RWPE2 (cell line): ENCODE results near the gene FAM3C.

Experiments
- ATAC-seq: fragments of 200-7000 bp; cut with Tn5 transposase; 3 replicates; pipeline ENCODE4 v1.9.1; 2021; ENCODE audit warnings: low read depth
- DNase-seq: peaks from one replicate; pipeline ENCODE4 v3.0.0-alpha.2; 2020; ENCODE audit warnings: low spot score
- H3K27ac ChIP-seq: fragments of 450-650 bp; 2 replicates; pipeline ENCODE4 v1.5.1; 2017; ENCODE audit warnings: mild to moderate bottlenecking; ENCODE audit not compliant: poor library complexity, severe bottlenecking
- H3K27me3 ChIP-seq: fragments of 250-450 bp; sonication (Bioruptor Pico); 2 replicates; pipeline ENCODE4 v1.5.1; 2021; ENCODE audit warnings: mild to moderate bottlenecking, moderate library complexity; ENCODE audit not compliant: insufficient read depth, poor library complexity, severe bottlenecking
- H3K36me3 ChIP-seq: fragments of 250-450 bp; sonication (Bioruptor Pico); 2 replicates; pipeline ENCODE4 v1.5.1; 2020; ENCODE audit warnings: low read depth, mild to moderate bottlenecking, moderate library complexity
- H3K4me1 ChIP-seq: fragments of 250-450 bp; sonication (Bioruptor Pico); 2 replicates; pipeline ENCODE4 v1.5.1; 2021; ENCODE audit warnings: mild to moderate bottlenecking, moderate library complexity; ENCODE audit not compliant: insufficient read depth, poor library complexity, severe bottlenecking
- H3K4me3 ChIP-seq: fragments of 250-450 bp; sonication (Bioruptor Pico); 2 replicates; pipeline ENCODE4 v1.5.1; 2021; ENCODE audit warnings: mild to moderate bottlenecking, moderate library complexity; ENCODE audit not compliant: severe bottlenecking
- H3K9me3 ChIP-seq: fragments of 250-450 bp; sonication (Bioruptor Pico); 2 replicates; pipeline ENCODE4 v1.5.1; 2021; ENCODE audit warnings: mild to moderate bottlenecking, moderate library complexity; ENCODE audit not compliant: severe bottlenecking
- TF ChIP-seq, protein P1 (sequence below): fragments of 450-650 bp; IDR thresholded peaks from one replicate; pipeline ENCODE4 v1.5.1; 2017; ENCODE audit warnings: mild to moderate bottlenecking, moderate library complexity; ENCODE audit not compliant: poor library complexity, severe bottlenecking

Gene FAM3C

DNA sequence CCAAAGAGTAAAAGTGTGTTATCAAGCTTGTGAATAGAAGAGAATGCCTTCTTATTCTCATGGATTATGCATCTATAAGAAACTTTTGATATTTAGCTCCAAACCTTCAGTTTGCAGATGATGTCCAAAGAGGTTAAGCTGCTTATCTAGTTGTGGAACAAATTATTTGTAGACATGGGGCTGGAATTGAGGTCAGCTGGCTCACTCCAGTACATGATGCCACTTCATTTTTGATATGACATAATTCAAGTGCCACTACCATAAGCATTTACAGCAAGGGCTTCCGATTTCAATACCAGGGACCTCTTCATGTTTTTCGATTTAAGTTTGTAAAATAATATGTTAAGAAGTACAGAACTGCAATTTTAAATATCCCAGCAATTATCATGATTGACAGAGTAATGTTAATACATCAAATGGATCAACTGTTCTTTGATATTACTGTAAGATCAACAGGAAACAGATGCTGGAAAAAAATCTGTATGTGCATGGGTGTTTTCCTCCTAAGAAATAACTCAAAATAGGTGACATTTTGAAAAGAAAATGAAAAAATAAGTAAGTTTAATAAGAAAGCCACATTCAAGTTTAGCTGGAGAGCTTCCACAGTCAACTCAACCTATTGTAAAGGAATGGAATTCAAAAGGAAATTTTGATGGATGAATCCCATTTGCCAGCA, 12.7 kb downstream of the FAM3C start:
- Histone ChIP-seq H3K9me3 (no peaks in the 10 kb centered on the region), H3K4me1 (no peaks in the 10 kb centered on the region), H3K27ac (no peak overlapping the region), H3K36me3 (peaks cover 28% of the 10 kb centered on the region), H3K27me3 (no peaks in the 10 kb centered on the region), H3K4me3 (no peak overlapping the region)
- DNase-seq = no peak
- ATAC-seq = no peak
- TF ChIP-seq, protein P1, sequence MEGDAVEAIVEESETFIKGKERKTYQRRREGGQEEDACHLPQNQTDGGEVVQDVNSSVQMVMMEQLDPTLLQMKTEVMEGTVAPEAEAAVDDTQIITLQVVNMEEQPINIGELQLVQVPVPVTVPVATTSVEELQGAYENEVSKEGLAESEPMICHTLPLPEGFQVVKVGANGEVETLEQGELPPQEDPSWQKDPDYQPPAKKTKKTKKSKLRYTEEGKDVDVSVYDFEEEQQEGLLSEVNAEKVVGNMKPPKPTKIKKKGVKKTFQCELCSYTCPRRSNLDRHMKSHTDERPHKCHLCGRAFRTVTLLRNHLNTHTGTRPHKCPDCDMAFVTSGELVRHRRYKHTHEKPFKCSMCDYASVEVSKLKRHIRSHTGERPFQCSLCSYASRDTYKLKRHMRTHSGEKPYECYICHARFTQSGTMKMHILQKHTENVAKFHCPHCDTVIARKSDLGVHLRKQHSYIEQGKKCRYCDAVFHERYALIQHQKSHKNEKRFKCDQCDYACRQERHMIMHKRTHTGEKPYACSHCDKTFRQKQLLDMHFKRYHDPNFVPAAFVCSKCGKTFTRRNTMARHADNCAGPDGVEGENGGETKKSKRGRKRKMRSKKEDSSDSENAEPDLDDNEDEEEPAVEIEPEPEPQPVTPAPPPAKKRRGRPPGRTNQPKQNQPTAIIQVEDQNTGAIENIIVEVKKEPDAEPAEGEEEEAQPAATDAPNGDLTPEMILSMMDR = no peak

DNA sequence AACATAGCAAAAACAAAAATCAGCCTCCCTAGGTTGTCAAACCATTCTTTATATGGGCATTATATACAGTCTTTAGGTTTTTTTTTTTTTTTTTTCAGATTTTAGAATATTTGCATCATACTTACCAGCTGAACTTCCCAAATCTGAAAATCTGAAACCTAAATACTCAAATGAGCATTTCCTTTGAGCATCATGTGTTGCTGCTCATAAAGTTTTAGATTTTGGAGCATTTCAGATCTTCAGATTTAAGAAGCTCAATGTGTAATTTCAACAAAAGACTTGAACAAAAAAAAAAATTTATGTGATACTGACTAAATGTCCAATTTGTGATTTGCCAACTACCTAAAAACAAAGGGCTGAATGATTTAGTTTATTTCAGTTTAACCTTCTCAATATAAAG, 13.6 kb downstream of the FAM3C start:
- Histone ChIP-seq H3K4me3 (no peak overlapping the region), H3K36me3 (peaks cover 37% of the 10 kb centered on the region), H3K27ac (no peak overlapping the region), H3K27me3 (no peaks in the 10 kb centered on the region), H3K4me1 (no peaks in the 10 kb centered on the region), H3K9me3 (no peaks in the 10 kb centered on the region)
- DNase-seq (no peak), ATAC-seq (no peak)
- TF ChIP-seq, protein P1 = no peak

DNA sequence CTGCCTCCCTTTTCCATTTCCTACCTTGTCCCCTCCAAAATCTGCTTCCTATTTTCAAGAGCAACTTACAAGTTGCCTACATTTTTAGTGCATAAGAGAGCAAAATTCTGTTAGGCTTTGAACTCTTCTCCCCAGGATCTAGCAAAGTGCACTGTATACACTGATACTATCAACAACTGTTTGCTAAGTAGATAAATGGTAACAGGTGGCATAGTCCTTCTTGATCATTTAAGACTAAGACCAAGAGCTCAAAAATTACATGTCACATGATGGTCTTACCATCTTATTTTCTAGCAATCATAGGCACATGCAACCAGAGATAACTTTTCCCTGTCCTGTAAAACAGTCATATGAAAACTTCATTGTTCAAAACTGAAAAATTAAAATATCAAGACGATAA, 16.2 kb downstream of the FAM3C start:
- H3K4me1 ChIP-seq = no peaks in the 10 kb centered on the region
- TF ChIP-seq, protein P1 = no peak
- DNase-seq (no peak), ATAC-seq (no peak)
- no peak overlapping the region for H3K4me3 ChIP-seq
- no peaks in the 10 kb centered on the region for H3K9me3 ChIP-seq
- H3K36me3 ChIP-seq = peaks cover 47% of the 10 kb centered on the region
- H3K27ac ChIP-seq = no peak overlapping the region
- H3K27me3 ChIP-seq = no peaks in the 10 kb centered on the region

DNA sequence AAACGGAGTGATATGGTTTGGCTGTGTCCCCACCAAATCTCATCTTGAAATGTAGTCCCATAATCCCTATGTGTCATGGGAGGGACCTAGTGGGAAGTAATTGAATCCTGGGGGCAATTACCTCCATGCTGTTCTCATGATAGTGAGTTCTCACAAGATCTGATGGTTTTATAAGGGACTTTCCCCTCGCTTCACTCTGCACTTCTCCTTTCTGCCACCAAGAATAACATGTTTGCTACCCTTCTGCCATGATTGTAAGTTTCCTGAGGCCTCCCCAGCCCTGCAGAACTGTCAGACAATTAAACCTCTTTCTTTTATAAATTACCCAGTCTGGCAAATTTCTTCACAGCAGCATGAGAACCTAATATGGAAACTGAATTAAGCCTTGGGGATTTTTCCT, 19.1 kb downstream of the FAM3C start:
- TF ChIP-seq, protein P1 = no peak
- DNase-seq (no peak), ATAC-seq (no peak)
- Histone ChIP-seq H3K27ac (no peak overlapping the region), H3K9me3 (no peaks in the 10 kb centered on the region), H3K4me3 (no peak overlapping the region), H3K36me3 (peaks cover 64% of the 10 kb centered on the region), H3K27me3 (no peaks in the 10 kb centered on the region), H3K4me1 (no peaks in the 10 kb centered on the region)

DNA sequence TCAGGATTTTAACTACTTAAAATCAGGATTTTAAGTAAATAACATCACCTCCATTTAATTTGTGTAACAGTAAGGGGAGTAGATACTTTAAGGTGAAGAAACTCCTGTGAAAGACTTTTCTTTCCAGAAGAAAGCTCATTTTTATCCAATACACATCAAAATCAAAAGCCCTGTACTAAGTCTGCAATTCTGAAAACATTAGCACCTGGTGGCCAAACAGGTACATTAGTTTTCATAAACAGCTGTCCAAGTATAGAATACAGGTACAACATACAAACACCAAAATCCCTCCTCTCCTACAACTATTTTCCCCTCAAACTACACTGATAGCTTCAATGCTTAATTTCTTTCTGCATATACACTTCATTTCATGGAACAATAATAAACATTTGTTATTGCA, 22.9 kb downstream of the FAM3C start:
- H3K36me3 ChIP-seq = peaks cover 69% of the 10 kb centered on the region
- no peak for DNase-seq
- TF ChIP-seq, protein P1 = no peak
- H3K4me3 ChIP-seq = no peak overlapping the region
- no peaks in the 10 kb centered on the region for H3K27me3 ChIP-seq
- H3K4me1 ChIP-seq = no peaks in the 10 kb centered on the region
- H3K27ac ChIP-seq = no peak overlapping the region
- ATAC-seq = no peak
- no peaks in the 10 kb centered on the region for H3K9me3 ChIP-seq
